Measurements from ENCODE around the gene SKA2. TPM values are rescaled to one million over a fixed set of nuclear protein-coding genes. Genes with fewer than 3 reads are reported as not detected.
"Not testable (repeated sequence)": the region's sequence is repeated elsewhere in the genome, so short reads cannot be mapped to it uniquely, and the experiment has no call there.

SKA2 gene
- polyA plus RNA-seq, 1 experiment, result 9.7 TPM

- DNase-seq (ENCODE audit: low read depth), result no peak
- no peaks in the 10 kb centered on the region for H3K36me3 ChIP-seq (ENCODE audit: control insufficient read depth, insufficient read depth, low read length)
- no peaks in the 10 kb centered on the region for H3K27me3 ChIP-seq (ENCODE audit: control insufficient read depth, insufficient read depth, low read length)
- no peak for TF ChIP-seq CTCF (IDR thresholded peaks at IDR 0.05; ENCODE audit: insufficient read depth, low read depth, low read length)
- H3K4me3 ChIP-seq (ENCODE audit: low read depth, low read length), result no peak overlapping the region
- POLR2A ChIA-PET, result no interaction called here
- CTCF ChIA-PET, result no interaction called here
Observed at GRCh38 chr17:59186850-59187249, 31.9 kb upstream of the SKA2 start.

- TF ChIP-seq CTCF (IDR thresholded peaks at IDR 0.05; ENCODE audit: insufficient read depth, low read depth, low read length), result no peak
- POLR2A ChIA-PET, result no interaction called here
Observed at GRCh38 chr17:59185997-59186396, 31.0 kb upstream of the SKA2 start.

GRCh38 chr17:59181481-59181880 is 26.5 kb upstream of the SKA2 start:
- no peak overlapping the region for H3K4me3 ChIP-seq (ENCODE audit: low read depth, low read length)
- POLR2A ChIA-PET, result no interaction called here
- TF ChIP-seq CTCF (IDR thresholded peaks at IDR 0.05; ENCODE audit: insufficient read depth, low read depth, low read length), result no peak
- no peaks in the 10 kb centered on the region for H3K36me3 ChIP-seq (ENCODE audit: control insufficient read depth, insufficient read depth, low read length)
- H3K27me3 ChIP-seq (ENCODE audit: control insufficient read depth, insufficient read depth, low read length), result no peaks in the 10 kb centered on the region
- DNase-seq (ENCODE audit: low read depth), result no peak
- CTCF ChIA-PET, result no interaction called here

More at GRCh38 chr17:59185997-59186396, 31.0 kb upstream of the SKA2 start:
- Histone ChIP-seq H3K36me3 (ENCODE audit: control insufficient read depth, insufficient read depth, low read length) (no peaks in the 10 kb centered on the region), H3K4me3 (ENCODE audit: low read depth, low read length) (no peak overlapping the region), H3K27me3 (ENCODE audit: control insufficient read depth, insufficient read depth, low read length) (no peaks in the 10 kb centered on the region)
- DNase-seq (ENCODE audit: low read depth), result no peak
- CTCF ChIA-PET, result no interaction called here

GRCh38 chr17:59180626-59181025 is 25.6 kb upstream of the SKA2 start:
- POLR2A ChIA-PET, result no interaction called here
- no peak for DNase-seq (ENCODE audit: low read depth)
- CTCF ChIA-PET, result interaction anchor here (0.8 kb wide), 1 partner anchor 11 kb away, joined by 3 read pairs; no protein-coding TSS in a partner anchor
- no peak overlapping the region for H3K4me3 ChIP-seq (ENCODE audit: low read depth, low read length)
- no peaks in the 10 kb centered on the region for H3K36me3 ChIP-seq (ENCODE audit: control insufficient read depth, insufficient read depth, low read length)
- no peak for TF ChIP-seq CTCF (IDR thresholded peaks at IDR 0.05; ENCODE audit: insufficient read depth, low read depth, low read length)
- no peaks in the 10 kb centered on the region for H3K27me3 ChIP-seq (ENCODE audit: control insufficient read depth, insufficient read depth, low read length)

GRCh38 chr17:59179601-59180000 is 24.6 kb upstream of the SKA2 start:
- H3K36me3 ChIP-seq (ENCODE audit: control insufficient read depth, insufficient read depth, low read length); H3K4me3 ChIP-seq (ENCODE audit: low read depth, low read length); DNase-seq (ENCODE audit: low read depth); POLR2A ChIA-PET; H3K27me3 ChIP-seq (ENCODE audit: control insufficient read depth, insufficient read depth, low read length): not testable (repeated sequence)
- CTCF ChIA-PET, result interaction anchor here (0.6 to 1.4 kb wide), 3 partner anchors 11 to 574 kb away, joined by 3 to 4 read pairs (median 3); no protein-coding TSS in a partner anchor

- H3K36me3 ChIP-seq (ENCODE audit: control insufficient read depth, insufficient read depth, low read length), result no peaks in the 10 kb centered on the region
- TF ChIP-seq CTCF (IDR thresholded peaks at IDR 0.05; ENCODE audit: insufficient read depth, low read depth, low read length), result no peak
- ChIA-PET CTCF (interaction anchor here (1.1 to 1.4 kb wide), 2 partner anchors 10 to 12 kb away, joined by 3 to 4 read pairs; no protein-coding TSS in a partner anchor), POLR2A (no interaction called here)
- DNase-seq (ENCODE audit: low read depth), result no peak
- no peak overlapping the region for H3K4me3 ChIP-seq (ENCODE audit: low read depth, low read length)
- H3K27me3 ChIP-seq (ENCODE audit: control insufficient read depth, insufficient read depth, low read length), result no peaks in the 10 kb centered on the region
Observed at GRCh38 chr17:59178266-59178985, 23.4 kb upstream of the SKA2 start.
